Progenitor cell of endocrine pancreas (in vitro differentiated cells): ENCODE measurements around the gene TOLLIP. TPM values are rescaled to one million over a fixed set of nuclear protein-coding genes. Genes with fewer than 3 reads are reported as not detected.

Source experiments
- DNase-seq: peaks from one replicate; pipeline ENCODE4 v3.0.0; 2021; ENCODE audit warnings: low spot score; ENCODE audit not compliant: unreplicated experiment
- H3K27ac Mint-ChIP-seq: 2 replicates; pipeline ENCODE4 v1.8.0; 2021; ENCODE audit warnings: mild to moderate bottlenecking, moderate library complexity, mixed read lengths
- H3K27me3 Mint-ChIP-seq: 2 replicates; pipeline ENCODE4 v1.8.0; 2021; ENCODE audit warnings: mixed read lengths
- H3K36me3 Mint-ChIP-seq: 2 replicates; pipeline ENCODE4 v1.8.0; 2022; ENCODE audit warnings: mixed read lengths; ENCODE audit not compliant: insufficient read depth
- H3K4me1 Mint-ChIP-seq: 2 replicates; pipeline ENCODE4 v1.8.0; 2021; ENCODE audit warnings: low read depth, mixed read lengths
- H3K4me3 Mint-ChIP-seq: 2 replicates; pipeline ENCODE4 v1.8.0; 2021; ENCODE audit warnings: low read depth, mild to moderate bottlenecking, moderate library complexity, mixed read lengths
- H3K9me3 Mint-ChIP-seq: 2 replicates; pipeline ENCODE4 v1.8.0; 2021; ENCODE audit warnings: low read depth, mixed read lengths
- total RNA-seq: library from RNA; stranded (reverse); gene quantifications from 2 replicates; pipeline ENCODE4 v1.2.1, GENCODE V29; 2021
- TF ChIP-seq, protein P1 (sequence below): fragments of 200-600 bp; sonication (generic); IDR thresholded peaks from one replicate; pipeline ENCODE4 v1.5.0; 2021; ENCODE audit warnings: antibody characterized with exemption, mild to moderate bottlenecking; ENCODE audit not compliant: unreplicated experiment

Gene TOLLIP
- total RNA-seq, 1 donor from 2014 or later, result 44.4 TPM

- Mint-ChIP-seq H3K27ac (no peak overlapping the region), H3K9me3 (peaks cover 8% of the 10 kb centered on the region), H3K27me3 (no peaks in the 10 kb centered on the region), H3K36me3 (peaks cover 3% of the 10 kb centered on the region), H3K4me3 (no peak overlapping the region), H3K4me1 (peaks cover 3% of the 10 kb centered on the region)
- DNase-seq, result no peak
- TF ChIP-seq, protein P1, sequence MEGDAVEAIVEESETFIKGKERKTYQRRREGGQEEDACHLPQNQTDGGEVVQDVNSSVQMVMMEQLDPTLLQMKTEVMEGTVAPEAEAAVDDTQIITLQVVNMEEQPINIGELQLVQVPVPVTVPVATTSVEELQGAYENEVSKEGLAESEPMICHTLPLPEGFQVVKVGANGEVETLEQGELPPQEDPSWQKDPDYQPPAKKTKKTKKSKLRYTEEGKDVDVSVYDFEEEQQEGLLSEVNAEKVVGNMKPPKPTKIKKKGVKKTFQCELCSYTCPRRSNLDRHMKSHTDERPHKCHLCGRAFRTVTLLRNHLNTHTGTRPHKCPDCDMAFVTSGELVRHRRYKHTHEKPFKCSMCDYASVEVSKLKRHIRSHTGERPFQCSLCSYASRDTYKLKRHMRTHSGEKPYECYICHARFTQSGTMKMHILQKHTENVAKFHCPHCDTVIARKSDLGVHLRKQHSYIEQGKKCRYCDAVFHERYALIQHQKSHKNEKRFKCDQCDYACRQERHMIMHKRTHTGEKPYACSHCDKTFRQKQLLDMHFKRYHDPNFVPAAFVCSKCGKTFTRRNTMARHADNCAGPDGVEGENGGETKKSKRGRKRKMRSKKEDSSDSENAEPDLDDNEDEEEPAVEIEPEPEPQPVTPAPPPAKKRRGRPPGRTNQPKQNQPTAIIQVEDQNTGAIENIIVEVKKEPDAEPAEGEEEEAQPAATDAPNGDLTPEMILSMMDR, result no peak
Observed at GRCh38 chr11:1261241-1262071, 48.0 kb downstream of the TOLLIP start.

GRCh38 chr11:1260620-1261019 lies 48.8 kb downstream of the TOLLIP start:
- peaks cover 3% of the 10 kb centered on the region for H3K4me1 Mint-ChIP-seq
- DNase-seq, result no peak
- H3K27ac Mint-ChIP-seq, result no peak overlapping the region
- H3K36me3 Mint-ChIP-seq, result peaks cover 3% of the 10 kb centered on the region
- peaks cover 8% of the 10 kb centered on the region for H3K9me3 Mint-ChIP-seq
- TF ChIP-seq, protein P1, result no peak
- H3K27me3 Mint-ChIP-seq, result no peaks in the 10 kb centered on the region
- H3K4me3 Mint-ChIP-seq, result no peak overlapping the region

- Mint-ChIP-seq H3K36me3 (peaks cover 3% of the 10 kb centered on the region), H3K4me3 (no peak overlapping the region), H3K4me1 (peaks cover 3% of the 10 kb centered on the region), H3K27me3 (no peaks in the 10 kb centered on the region), H3K9me3 (peaks cover 7% of the 10 kb centered on the region), H3K27ac (no peak overlapping the region)
- DNase-seq, result no peak
- TF ChIP-seq, protein P1, result no peak
Observed at GRCh38 chr11:1260023-1260501, 49.4 kb downstream of the TOLLIP start.

DNA sequence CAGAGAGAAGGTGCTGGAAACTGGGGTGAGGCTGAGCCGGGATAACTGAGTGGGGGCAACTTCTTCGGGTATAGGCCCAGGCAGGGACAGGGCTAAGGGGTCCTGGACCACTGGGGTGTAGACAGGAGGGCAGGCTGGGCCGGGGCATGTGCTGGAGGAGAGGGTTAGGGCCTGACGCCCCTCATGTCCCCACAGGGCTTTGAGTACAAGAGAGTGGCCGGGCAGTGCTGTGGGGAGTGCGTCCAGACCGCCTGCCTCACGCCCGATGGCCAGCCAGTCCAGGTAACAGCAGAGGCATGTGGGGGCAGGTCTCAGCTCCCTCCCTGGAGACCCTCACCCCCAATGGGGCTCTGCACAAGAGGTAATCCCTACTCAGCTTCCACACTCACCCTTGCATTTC lies 49.9 kb downstream of the TOLLIP start:
- no peaks in the 10 kb centered on the region for H3K27me3 Mint-ChIP-seq
- TF ChIP-seq, protein P1, result no peak
- no peak overlapping the region for H3K27ac Mint-ChIP-seq
- H3K36me3 Mint-ChIP-seq, result peaks cover 2% of the 10 kb centered on the region
- H3K4me3 Mint-ChIP-seq, result no peak overlapping the region
- H3K4me1 Mint-ChIP-seq, result peaks cover 3% of the 10 kb centered on the region
- H3K9me3 Mint-ChIP-seq, result peaks cover 2% of the 10 kb centered on the region
- no peak for DNase-seq

GRCh38 chr11:1259076-1259461 lies 50.4 kb downstream of the TOLLIP start:
- Mint-ChIP-seq H3K27ac (no peak overlapping the region), H3K9me3 (no peaks in the 10 kb centered on the region), H3K4me1 (peaks cover 3% of the 10 kb centered on the region), H3K36me3 (no peaks in the 10 kb centered on the region), H3K27me3 (no peaks in the 10 kb centered on the region), H3K4me3 (no peak overlapping the region)
- no peak for DNase-seq
- TF ChIP-seq, protein P1, result no peak
